HTERT RPE-1 (cell line): Measurements from ENCODE around the gene ZFHX3.

Experiments
- in situ Hi-C: fragments of 300-500 bp; cut with MboI; formaldehyde crosslinking; loops from 4 replicates; pipeline ENCODE4 v1.14.3; 2020; ENCODE audit warnings: low sequenced_read_pairs

The ZFHX3 gene

DNA sequence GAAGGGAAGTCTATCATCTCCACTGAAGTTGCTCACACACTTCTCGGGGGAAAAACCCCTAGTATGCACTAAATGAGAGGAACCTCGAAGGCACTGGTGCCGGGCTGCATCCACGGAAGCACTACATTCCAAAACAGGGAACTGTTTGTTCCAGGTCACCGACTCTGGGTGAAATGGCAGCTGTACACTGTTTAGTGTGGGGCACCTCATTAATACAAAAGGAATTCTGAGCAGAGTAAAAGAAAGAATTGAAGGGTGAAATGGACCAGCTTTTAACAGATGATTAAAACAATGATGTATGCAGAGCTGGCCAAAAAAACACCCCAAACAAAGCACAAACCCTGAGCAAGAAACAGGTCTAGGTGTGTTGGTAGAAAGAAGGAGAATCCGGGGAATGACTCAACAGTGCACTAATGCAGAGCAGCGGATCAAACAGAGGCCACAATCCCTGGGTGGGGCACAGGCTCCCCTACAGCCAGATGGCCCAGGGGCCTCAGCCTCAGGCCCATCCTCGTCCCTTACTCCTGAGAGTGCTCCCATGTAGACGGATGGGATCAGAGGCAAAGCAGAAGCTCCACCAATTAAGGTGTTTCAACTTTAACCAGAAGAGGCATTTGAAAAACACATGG is 161.5 kb downstream of the ZFHX3 start:
- in situ Hi-C loops = no loop called here

DNA sequence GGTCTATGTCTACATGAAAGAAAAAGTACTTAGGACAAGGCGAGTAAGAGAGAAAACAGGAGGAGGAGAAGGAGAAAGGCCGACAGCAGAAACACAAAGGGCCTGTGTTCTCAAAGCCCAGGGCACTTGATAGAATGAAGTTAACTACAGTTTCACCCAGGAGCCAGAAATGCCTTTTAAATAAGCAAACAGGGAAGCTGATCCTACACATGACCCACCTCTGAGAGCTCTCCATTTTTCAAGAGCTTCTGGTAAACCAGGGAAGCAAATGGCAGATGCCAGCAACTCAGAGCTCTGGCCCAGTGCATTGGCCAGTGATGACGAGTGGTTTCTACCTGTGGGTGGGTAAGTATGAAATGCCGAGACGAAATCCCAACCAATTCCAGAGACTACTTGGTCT is 163.4 kb downstream of the ZFHX3 start:
- in situ Hi-C loops = no loop called here

DNA sequence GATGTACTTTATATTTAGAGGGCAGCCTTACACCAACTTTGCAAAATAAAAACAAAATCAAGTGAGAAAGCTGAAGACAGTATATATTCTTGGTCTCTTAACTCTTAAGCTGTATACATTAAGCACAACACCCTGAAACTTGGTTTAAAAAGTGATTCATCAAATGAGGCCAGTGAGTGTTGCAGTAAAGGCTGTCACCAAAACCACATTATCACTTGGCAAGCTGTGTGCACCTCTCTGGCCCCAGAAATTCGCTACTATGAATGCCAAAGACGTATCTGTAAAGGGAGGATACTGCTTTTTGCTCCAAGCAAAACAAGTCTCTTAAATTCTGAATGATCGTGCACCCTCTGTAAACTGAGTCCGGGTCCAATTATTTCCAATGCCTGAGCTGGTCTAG is 163.9 kb downstream of the ZFHX3 start:
- in situ Hi-C loops = no loop called here

DNA sequence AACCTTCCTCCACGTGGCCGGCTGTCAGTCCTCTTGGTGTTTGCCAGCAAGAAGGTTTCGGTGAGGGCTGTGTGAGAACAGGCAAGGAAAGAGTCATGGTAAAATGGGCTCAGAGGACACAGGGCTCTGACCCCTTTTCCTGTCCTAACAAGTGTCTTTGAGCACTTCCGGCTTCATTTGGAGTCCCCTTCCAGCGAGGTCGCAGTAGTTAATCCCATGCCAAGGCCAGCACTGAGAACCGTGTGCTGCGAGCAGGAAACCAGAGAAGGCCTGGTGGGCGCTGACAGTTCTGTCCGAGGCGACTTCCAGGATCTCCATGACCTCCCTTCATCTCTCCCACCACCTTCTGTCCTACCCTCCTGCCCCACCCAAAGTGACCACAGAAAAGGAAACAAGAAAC is 168.1 kb downstream of the ZFHX3 start:
- in situ Hi-C loops = no loop called here

DNA sequence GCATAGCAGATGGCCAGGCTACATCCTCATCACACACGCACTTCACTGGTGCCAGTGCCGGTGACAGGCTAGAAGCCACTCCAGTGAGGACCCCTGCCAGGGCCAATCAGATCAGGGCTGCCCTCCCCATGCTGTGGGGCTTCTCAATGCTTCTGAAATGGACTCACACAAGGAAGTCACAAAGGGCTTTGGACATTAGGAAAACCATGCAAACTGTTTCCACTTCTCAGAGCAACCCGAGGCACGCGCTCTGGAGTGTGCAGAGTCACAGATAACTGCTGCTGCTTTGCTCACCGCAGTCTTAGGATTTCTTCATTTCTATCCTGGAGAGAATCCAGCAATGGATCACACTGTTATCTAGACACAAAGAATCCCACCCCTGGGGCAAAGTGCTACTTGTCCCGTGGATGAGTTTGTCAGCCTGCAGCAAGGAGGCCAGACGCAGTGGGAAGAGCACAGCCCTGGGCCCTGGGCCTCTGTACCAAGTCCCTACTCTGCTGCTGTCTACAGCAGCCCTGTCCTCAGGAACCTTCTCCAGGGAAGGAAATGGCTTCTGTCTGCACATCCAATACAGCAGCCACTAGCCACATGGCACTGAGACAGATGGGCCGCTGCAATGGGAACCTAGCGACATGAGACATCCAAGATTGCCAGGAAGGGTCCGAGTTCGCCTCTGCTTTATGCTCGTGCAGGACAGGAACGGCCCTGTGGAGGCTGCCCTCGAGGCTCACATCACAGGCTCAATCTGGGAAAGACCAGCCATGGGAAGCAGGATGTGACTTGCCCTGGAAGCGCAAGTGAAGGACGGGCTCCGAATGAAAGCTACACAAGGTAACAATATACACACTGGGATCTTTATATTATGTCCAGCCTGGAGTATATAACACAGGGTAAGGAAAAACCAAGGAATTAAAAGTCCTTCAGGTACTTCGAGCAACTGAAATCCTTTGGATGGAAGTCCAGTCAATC is 169.3 kb downstream of the ZFHX3 start:
- in situ Hi-C loops = no loop called here

DNA sequence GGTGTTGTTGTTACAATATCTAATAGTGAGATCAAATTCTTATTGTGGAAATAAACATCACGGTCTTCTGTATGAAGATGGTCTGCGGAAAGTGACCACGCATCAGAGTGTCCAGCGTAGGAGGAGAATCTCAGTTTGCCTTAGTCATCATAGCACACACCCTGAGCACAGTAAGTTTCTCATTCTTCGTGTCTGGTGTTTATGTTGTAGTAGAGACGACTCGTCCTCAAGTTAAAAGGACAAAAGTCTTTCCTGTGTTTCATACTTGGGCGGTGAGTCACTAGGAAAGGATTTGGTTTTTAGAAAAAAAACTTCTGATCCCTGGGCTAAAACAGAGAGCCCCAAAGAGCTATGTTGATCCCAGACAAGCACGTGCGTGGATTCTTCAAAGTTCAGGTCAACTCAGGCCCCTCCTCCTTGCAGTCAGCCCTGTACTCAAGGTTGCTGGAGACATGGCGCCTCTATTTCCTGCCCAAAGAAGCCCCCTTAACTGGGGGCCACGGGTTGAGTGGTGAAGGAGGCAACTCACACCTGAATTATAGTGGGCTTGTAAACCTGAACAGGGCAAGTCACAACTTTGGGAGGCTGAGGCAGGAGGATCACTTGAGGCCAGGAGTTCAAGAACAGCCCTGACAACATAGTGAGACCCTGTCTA is 170.4 kb downstream of the ZFHX3 start:
- in situ Hi-C loops = no loop called here

DNA sequence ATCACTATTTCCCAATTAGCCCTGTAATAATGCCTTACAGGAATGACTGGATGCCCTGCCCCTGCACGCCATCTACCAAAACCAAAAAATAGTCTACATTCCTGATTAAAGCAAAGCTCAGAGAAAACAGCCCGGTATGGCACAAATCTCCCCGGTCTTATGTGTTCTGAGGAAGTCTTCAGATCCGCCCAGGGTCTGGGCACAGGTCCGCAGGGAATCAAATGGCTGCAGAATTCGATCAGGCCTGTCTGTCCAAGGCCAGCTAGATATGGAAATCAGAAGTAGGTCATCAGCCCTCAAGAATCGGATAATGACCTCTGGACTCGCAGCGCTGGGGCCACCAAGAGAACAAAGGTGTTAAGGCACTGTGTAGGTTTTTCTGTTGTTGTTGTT is 171.0 kb downstream of the ZFHX3 start:
- in situ Hi-C loops = no loop called here

DNA sequence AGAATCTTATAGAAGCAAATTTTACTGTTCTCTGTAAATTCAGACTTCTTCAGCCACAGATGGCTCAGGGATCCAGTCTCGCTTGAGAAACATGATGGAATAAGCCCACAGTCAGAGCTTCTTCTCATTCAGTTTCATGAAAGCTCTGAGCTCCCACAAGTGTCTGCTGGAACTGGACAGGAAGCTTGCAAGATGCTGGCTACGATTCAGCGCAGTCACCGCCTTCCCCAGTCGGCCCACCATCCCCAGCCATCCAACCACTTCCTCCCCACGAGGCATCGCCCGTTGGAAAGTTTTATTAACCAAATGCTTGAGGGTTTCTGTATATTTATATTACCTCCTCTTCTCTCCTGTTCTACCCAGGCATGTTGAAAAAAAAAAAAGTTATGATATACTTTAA is 171.7 kb downstream of the ZFHX3 start:
- in situ Hi-C loops = no loop called here

DNA sequence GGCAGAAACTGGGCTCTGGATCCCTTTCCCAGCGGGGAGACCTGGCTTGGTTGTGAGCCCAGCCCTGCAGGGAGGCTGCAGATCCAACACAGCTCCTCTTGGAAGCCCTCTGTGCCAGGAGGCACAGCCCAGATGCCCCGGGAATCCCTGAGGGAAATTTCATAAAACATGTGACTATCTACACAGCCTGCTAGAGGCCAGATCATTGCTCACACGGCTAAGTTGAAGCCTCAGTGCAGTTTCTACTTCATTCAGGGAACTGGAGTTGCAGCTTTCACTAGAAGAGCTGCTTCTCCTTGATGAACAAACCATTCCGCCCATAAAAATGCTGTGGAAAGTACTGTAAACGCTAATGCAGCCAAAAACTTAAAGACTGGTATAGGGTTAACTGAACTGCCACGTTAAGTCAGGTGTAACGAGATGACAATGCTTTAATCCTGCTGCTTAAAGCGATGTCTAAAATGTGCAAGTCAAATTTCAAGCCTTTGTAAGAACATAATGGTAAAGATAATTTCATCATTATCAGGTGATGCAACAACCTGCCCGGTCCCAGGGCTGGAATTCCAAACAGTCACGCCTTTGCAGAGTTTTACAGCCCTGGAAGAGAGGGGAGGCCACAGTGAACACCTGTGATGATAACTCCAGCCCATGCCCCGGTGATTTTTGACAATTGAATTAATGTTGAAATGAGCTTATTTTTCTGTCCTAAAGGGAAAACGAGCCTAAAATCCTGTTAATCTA is 172.5 kb downstream of the ZFHX3 start:
- in situ Hi-C loops = no loop called here

DNA sequence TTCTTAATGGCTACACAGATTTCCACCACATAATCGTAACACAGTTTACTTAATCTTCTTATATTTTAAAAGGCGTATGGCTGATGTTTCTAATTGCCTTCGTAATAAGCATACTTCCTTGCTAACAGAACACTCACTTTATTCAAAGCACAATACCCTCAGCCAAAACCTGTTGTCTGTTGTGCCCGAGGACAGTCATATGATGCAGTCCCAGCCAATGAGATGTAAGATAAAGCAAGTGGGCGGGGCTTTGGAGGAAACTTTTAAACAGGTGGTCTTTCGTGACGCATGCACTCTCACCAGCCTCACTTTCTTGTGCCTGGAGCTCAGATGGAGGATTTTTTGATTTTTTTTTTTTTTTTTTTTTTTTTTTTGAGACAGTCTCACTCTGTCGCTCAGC is 174.1 kb downstream of the ZFHX3 start:
- in situ Hi-C loops = no loop called here

DNA sequence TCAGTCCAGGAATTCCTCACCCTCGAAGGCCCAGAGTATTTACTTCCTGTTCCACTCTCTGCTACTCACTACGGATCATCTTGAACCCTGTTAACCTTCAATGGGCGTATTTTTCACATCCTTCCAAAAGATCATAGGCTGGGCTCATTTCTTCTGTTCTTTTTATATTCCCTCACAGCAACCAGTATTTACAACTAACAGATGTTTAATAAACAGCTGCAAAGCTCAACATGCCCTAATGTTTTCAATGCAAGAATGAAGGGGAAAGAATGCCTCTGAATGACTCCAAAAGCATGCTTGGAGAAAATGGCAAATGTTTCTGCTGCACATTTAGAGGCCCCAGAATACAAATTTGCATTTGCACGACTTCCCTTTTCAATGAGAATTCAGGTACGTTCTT is 174.9 kb downstream of the ZFHX3 start:
- in situ Hi-C loops = no loop called here

DNA sequence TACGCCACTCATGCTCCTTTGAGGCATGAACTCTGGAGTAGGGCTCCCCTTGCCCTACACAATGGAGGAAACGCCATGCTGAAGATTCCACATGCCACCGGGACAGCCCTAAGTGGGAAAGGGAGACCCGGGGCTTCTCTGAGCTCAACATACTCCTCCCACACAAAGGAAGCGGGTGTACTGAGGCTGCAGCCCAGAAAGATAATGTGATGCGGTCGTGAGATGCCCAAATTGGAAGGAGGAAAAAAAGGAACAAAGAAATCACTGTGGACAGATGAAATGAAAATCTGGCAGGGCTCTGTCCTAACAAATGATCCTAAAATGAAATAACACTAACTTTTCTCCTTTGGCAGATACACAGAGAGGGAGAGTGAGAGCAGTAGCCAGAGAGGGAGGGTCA is 182.1 kb downstream of the ZFHX3 start:
- in situ Hi-C loops = no loop called here

DNA sequence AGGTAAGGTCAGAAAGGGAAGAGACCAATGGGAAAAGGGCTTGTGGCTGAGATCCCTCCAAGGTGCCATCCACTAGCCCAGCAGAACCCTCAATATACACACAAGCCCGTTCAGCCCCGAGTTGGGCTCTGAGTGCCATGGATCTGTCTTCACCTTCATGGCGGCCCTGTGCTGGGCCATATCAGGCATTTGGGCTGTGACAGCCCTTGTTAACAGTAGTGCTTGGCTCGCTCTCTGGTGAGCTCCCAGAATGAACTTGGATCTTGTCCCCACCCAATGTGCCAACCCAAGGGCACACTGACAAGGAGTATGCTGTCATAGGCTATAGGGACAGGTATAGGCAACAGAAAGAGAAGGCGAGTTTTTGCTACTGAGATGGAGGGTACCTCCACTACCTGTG is 182.7 kb downstream of the ZFHX3 start:
- in situ Hi-C loops = no loop called here

DNA sequence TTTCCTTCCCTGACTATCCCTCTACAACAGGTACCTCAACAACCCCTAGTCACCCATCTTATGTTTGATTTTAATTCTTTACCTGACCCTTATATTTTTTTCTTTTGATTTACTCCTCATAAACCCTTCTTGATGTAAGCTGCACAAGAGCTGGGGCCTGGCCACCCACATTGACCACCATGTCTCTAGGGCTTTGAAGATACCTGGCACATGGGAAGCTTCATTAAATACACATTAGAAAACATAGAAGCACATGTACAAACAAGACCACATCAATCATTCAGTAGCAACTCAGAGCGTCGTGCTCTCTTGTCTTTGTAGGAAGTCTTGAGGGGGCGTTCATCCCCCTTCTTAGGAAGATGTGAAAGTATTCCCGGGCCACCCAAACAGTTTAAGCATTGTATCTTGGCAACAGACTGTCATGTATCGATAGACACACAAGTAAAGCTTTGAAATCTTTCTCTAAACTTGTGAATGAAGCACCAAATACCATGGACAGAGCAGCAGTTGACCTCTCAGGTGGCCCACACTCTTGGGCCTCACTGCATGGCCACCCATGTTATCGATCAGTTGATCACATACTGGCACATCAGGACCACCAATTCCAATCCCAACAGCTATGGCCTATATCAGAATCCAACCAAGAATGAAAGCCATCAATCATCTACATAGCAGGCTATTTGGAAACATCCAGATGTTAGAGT is 183.6 kb downstream of the ZFHX3 start:
- in situ Hi-C loops = no loop called here

DNA sequence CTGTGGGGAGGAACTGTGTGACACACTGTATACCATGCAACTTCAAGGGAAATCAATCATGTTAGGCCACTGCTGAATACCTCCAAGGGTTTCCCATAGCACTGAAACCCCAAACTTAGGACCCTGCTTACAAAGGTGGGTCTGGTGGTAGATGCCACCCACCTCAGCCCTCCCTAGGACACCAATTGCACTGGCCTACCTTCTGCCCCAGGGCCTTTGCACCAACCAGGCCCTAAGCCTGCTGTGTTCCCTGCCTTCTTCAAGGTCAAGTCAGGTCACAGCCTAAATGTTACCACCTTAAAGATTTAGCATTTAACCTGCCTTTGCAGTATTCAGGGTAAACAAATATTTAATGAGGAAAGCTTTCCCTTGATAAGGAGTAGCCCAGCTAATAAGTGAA is 185.8 kb downstream of the ZFHX3 start:
- in situ Hi-C loops = no loop called here

DNA sequence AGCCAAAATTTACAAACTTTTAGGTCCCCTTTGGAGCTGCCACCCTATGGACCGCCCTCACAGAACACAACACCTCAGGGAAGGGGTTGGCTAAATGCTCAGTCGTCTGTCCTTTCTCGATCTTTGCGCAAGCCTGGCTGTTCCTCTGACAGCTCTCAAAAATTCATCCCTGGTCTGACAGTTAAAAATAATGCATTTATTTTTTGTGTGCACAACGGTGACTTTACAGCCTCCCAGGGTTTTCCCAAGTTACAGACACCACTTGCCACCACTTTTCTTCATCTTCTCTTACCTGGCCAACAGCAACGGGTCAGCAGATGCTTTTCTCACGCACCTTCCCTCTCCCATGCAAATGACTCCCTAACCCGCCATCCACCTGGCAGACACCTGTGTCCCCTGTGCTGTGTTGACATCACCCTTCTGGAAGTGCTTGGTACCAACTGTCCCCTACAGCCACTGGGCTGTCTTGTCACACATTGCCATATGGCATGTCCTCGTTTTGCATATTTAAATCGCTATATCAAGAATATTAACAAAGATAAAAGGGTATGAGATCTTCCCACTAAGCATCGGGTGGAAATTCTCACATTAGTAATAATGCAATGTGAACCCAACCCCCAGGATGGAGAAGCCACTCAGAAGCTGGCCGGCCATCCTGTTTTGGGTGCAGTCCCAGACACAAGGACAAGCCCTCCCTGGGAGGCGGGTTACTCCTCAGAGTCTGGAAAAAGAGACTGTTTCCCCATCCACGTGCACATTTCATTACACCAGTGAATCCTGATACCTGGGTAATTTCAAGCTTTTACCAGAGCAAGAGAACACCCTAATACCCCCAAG is 187.0 kb downstream of the ZFHX3 start:
- in situ Hi-C loops = no loop called here

DNA sequence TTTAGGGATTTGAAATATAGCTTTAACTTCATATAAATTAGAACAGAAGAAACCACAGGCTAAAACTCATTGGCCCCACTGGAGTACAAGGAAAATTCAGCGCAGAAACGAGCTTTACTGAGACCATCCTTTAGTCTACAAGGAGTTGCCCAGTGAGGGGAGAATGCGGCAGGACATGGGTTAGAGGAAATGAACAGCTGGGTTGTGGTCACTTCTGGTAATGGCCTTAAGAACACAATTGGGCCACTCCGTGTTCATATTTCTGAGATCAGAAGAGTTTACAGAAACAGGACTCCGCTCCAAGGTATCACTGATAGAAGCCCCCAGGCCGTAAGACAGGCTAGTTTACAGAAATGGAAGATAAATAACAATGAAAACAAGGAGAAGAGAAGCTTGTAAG is 188.3 kb downstream of the ZFHX3 start:
- in situ Hi-C loops = no loop called here

DNA sequence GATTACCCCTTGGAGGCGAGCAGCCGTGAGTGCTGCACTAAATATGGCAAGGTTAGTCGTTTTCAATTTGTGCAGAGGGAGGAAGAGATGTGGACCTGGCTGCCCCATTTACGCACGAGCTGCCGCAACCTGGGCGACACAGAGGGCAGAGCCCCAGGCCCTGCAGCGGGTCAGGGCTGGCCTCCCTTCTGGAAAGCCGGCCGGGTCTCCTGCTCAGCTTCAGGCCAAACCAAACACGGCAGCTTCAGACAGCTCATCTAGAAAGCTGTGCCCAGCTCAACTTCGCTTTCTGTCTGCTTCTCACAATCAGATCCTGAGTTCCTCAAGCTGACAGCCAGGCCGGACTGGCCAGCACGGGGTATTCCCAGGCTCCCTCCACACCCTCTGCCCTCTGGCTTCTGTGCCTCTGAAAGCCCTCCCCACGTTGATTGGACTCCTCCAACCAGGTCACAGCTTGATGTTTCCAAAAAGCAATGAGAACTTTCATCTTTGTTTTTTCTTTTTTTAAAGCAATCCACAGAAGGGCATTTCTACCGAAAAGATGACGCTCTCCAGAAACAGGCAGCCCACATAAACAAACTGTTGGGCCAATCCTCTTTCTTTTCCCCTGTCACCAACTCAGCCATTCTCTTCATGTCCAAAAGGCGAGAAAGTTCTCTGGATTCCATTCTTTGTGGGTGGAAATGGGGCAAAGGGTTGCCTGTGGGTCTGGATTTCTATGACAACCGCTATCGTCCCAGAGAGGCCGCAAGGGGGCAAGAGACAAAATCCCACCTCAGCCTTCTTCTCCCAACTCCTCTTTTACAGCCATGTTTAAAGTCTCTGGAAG is 189.0 kb downstream of the ZFHX3 start:
- in situ Hi-C loops = no loop called here
